Peyer's patch (tissue), 4 donors: ENCODE measurements around the gene ADAMTS16.

Source experiments
- POLR2A ChIP-seq, 2 donors: fragments of 450-650 bp; IDR thresholded peaks; one replicate each; pipeline ENCODE4 v1.5.1; 2017; ENCODE audit warnings: antibody characterized with exemption in 2 of 2, mild to moderate bottlenecking in 2 of 2, moderate library complexity in 2 of 2
- TF ChIP-seq, protein P1 (sequence below), 6 experiments: fragments of 450-650 bp in 4 of 6; fragments of 200-600 bp in 2 of 6; sonication (generic) in 1 of 6; IDR thresholded peaks; one replicate each; pipeline ENCODE4 v1.5.1; 2017 to 2019; ENCODE audit warnings: antibody characterized with exemption in 6 of 6, mild to moderate bottlenecking in 3 of 6, moderate library complexity in 1 of 6

- TF ChIP-seq, protein P1, sequence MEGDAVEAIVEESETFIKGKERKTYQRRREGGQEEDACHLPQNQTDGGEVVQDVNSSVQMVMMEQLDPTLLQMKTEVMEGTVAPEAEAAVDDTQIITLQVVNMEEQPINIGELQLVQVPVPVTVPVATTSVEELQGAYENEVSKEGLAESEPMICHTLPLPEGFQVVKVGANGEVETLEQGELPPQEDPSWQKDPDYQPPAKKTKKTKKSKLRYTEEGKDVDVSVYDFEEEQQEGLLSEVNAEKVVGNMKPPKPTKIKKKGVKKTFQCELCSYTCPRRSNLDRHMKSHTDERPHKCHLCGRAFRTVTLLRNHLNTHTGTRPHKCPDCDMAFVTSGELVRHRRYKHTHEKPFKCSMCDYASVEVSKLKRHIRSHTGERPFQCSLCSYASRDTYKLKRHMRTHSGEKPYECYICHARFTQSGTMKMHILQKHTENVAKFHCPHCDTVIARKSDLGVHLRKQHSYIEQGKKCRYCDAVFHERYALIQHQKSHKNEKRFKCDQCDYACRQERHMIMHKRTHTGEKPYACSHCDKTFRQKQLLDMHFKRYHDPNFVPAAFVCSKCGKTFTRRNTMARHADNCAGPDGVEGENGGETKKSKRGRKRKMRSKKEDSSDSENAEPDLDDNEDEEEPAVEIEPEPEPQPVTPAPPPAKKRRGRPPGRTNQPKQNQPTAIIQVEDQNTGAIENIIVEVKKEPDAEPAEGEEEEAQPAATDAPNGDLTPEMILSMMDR (IDR thresholded peaks at IDR 0.05) = no peak
- TF ChIP-seq POLR2A (IDR thresholded peaks at IDR 0.05) = no peak
Measured at GRCh38 chr5:5332287-5332686, 192.2 kb downstream of the ADAMTS16 start.
